ENCODE measurements around the gene SARDH. TPM values are rescaled to one million over a fixed set of nuclear protein-coding genes. Genes with fewer than 3 reads are reported as not detected.

SARDH gene
- polyA plus RNA-seq, 3 donors, result not detected

DNA sequence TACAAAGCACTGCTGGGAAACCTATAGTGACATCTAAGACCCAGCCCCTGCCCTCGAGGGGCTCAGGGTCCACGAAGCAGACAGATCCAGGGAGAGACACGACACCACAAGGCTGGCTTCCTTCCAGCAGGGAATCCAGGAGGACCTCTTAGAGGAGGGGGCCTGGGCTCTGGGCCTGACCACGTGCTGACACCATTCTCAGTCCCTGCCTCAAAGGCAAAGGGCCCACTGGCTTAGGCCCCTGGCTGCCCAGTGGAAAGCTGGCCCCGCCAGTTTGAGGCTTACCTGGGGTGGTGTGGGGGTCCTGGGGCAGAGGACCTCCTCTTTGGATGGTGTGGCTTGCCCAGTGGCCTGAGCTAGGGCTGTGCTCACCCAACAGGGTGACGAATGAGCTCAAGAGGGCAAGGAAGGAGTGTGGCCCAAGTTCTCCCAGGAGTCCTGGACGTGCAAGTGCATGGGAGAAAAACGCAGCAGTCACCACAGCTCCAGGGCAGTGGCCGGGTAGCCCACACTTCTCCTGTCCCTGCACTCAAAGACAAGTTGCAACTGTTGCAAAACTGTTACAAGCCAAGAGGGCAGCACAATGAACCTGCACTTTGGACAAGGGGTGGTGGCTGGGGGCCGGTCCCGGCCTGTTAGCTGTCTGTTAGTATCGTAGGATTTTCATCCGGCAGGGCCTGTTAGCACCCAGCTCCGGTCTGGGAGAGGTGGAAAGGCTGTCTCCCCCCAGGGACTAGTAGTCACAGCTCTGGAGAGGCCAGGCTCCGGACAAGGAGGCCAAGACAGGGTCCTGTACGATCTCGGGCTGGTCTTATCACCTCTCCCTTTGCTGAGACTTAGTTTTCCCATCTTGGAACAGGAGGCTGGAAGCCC lies 1.5 kb upstream of the SARDH start:
- no peaks in the 10 kb centered on the region for H3K36me3 Mint-ChIP-seq
- Histone ChIP-seq H3K27ac (ENCODE audit: low read depth in 1 of 2, low read length in 2 of 2) (no peak overlapping the region), H3K9me3 (replicated peaks in 1 of 2; ENCODE audit: control insufficient read depth in 1 of 2, insufficient read depth in 1 of 2, low read length in 2 of 2) (no peaks in the 10 kb centered on the region), H4K20me1 (ENCODE audit: insufficient read depth, low read length) (no peaks in the 10 kb centered on the region), H3K79me2 (ENCODE audit: insufficient read depth, low read length) (no peaks in the 10 kb centered on the region), H2AFZ (ENCODE audit: insufficient read depth, low read depth, low read length, poor library complexity, severe bottlenecking) (no peak overlapping the region), H3K4me1 (ENCODE audit: control insufficient read depth in 1 of 2, insufficient read depth in 2 of 2, low read length in 2 of 2) (peaks cover 6 to 8% of the 10 kb centered on the region in 2 donors), H3K4me3 (replicated peaks in 1 of 3; ENCODE audit: low read depth in 2 of 3, low read length in 3 of 3) (no peak overlapping the region), H3K27me3 (ENCODE audit: control insufficient read depth in 2 of 2, insufficient read depth in 2 of 2, low read length in 2 of 2) (no peaks in the 10 kb centered on the region), H3K9ac (ENCODE audit: insufficient read depth, low read length, poor library complexity, severe bottlenecking) (no peak overlapping the region), H3K36me3 (replicated peaks in 1 of 2; ENCODE audit: control insufficient read depth in 1 of 2, insufficient read depth in 2 of 2, low read length in 2 of 2) (no peaks in the 10 kb centered on the region), H3K4me2 (replicated peaks; ENCODE audit: extremely low read depth, low read length, poor library complexity, severe bottlenecking) (no peak overlapping the region)
- TF ChIP-seq, protein P1, sequence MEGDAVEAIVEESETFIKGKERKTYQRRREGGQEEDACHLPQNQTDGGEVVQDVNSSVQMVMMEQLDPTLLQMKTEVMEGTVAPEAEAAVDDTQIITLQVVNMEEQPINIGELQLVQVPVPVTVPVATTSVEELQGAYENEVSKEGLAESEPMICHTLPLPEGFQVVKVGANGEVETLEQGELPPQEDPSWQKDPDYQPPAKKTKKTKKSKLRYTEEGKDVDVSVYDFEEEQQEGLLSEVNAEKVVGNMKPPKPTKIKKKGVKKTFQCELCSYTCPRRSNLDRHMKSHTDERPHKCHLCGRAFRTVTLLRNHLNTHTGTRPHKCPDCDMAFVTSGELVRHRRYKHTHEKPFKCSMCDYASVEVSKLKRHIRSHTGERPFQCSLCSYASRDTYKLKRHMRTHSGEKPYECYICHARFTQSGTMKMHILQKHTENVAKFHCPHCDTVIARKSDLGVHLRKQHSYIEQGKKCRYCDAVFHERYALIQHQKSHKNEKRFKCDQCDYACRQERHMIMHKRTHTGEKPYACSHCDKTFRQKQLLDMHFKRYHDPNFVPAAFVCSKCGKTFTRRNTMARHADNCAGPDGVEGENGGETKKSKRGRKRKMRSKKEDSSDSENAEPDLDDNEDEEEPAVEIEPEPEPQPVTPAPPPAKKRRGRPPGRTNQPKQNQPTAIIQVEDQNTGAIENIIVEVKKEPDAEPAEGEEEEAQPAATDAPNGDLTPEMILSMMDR (IDR thresholded peaks at IDR 0.05), result no peak
- intact Hi-C loops (cut with micrococcal nuclease), result no loop called here
- DNase-seq, result no peak
- H3K4me3 Mint-ChIP-seq, result no peak overlapping the region
- peaks cover 5 to 6% (median 6%) of the 10 kb centered on the region in 3 donors for H3K27me3 Mint-ChIP-seq (ENCODE audit: low read depth in 3 of 3)
- WGBS (ENCODE audit: insufficient coverage), result 96% methylated on average over 16 of the region's 17 CpGs
- H3K27ac Mint-ChIP-seq, result no peak overlapping the region
- H3K9me3 Mint-ChIP-seq, result peaks cover 0 to 2% (median 0%) of the 10 kb centered on the region in 7 donors
- peaks cover 7% of the 10 kb centered on the region for H3K4me1 Mint-ChIP-seq

DNA sequence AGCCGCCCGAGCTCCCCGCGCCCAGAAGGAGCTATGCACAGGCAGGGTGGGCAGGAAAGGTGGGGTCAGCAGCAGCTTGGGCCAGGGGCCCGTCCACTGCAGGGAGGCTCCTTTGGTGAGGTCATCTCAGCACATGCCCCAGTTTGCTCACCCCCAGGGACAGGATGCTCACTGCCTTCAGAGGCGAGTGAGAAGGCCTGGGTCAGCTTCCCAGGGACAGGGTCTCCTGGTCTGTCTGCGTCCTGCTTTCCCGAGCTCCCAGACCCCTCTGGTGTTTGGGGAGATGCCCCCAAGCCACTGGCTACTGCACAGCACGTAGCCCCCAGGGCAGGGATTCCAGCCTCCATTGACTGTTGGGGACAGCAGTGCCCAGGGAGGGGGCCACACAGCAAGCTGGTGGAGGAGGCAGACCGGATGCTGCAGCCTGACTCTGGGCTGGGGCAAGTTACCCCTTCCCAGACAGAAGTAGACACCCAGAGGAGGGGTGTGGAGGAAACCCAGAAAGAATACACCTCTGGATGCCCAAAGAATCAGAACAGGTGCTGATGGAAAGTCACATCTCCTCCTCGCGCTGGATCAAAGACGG lies 581 bp upstream of the SARDH start:
- H3K4me1 ChIP-seq (ENCODE audit: control insufficient read depth in 1 of 2, insufficient read depth in 2 of 2, low read length in 2 of 2), result peaks cover 6 to 8% of the 10 kb centered on the region in 2 donors
- Mint-ChIP-seq H3K36me3 (no peaks in the 10 kb centered on the region), H3K9me3 (peaks cover 0 to 2% (median 0%) of the 10 kb centered on the region in 7 donors), H3K4me3 (peak overlapping the region; percentile 48 to 68), H3K4me1 (peaks cover 7% of the 10 kb centered on the region), H3K27ac (no peak overlapping the region), H3K27me3 (ENCODE audit: low read depth in 3 of 3) (peaks cover 3 to 6% (median 5%) of the 10 kb centered on the region in 3 donors)
- H3K36me3 ChIP-seq (replicated peaks in 1 of 2; ENCODE audit: control insufficient read depth in 1 of 2, insufficient read depth in 2 of 2, low read length in 2 of 2), result no peaks in the 10 kb centered on the region
- TF ChIP-seq, protein P1 (IDR thresholded peaks at IDR 0.05), result no peak
- H3K9me3 ChIP-seq (replicated peaks in 1 of 2; ENCODE audit: control insufficient read depth in 1 of 2, insufficient read depth in 1 of 2, low read length in 2 of 2), result no peaks in the 10 kb centered on the region
- H2AFZ ChIP-seq (ENCODE audit: insufficient read depth, low read depth, low read length, poor library complexity, severe bottlenecking), result peak overlapping the region; percentile 81
- WGBS (ENCODE audit: insufficient coverage), result 80% methylated on average over 8 of the region's 13 CpGs
- no peak overlapping the region for H3K27ac ChIP-seq (ENCODE audit: low read depth in 1 of 2, low read length in 2 of 2)
- H3K27me3 ChIP-seq (ENCODE audit: control insufficient read depth in 2 of 2, insufficient read depth in 2 of 2, low read length in 2 of 2), result no peaks in the 10 kb centered on the region
- H3K4me3 ChIP-seq (replicated peaks in 1 of 3; ENCODE audit: low read depth in 2 of 3, low read length in 3 of 3), result peak overlapping the region in 2 of 3 experiments; percentile 37 to 68
- H3K9ac ChIP-seq (ENCODE audit: insufficient read depth, low read length, poor library complexity, severe bottlenecking), result peak overlapping the region; percentile 46
- DNase-seq, result no peak
- intact Hi-C loops (cut with micrococcal nuclease), result no loop called here
- no peaks in the 10 kb centered on the region for H4K20me1 ChIP-seq (ENCODE audit: insufficient read depth, low read length)
- peak overlapping the region; percentile 69 for H3K4me2 ChIP-seq (replicated peaks; ENCODE audit: extremely low read depth, low read length, poor library complexity, severe bottlenecking)
- no peaks in the 10 kb centered on the region for H3K79me2 ChIP-seq (ENCODE audit: insufficient read depth, low read length)
